Tibial nerve (tissue), 4 donors: Measurements from ENCODE around the gene H2AZ2. TPM values are rescaled to one million over a fixed set of nuclear protein-coding genes. Genes with fewer than 3 reads are reported as not detected.
"Not testable (repeated sequence)": the region's sequence is repeated elsewhere in the genome, so short reads cannot be mapped to it uniquely, and the experiment has no call there.

ENCODE experiments used
- DNase-seq, 2 donors: peaks; one replicate each; pipeline ENCODE4 v3.0.0-alpha.2; 2019; ENCODE audit warnings: low spot score in 2 of 2
- H3K27ac ChIP-seq, 4 donors: fragments of 200-600 bp; sonication (generic) in 3 of 4; one replicate each; pipeline ENCODE4 v1.5.1; 2017 to 2019; ENCODE audit warnings: mild to moderate bottlenecking in 1 of 4
- H3K27me3 ChIP-seq, 2 donors: fragments of 200-600 bp; sonication (generic) in 1 of 2; one replicate each; pipeline versions ENCODE4 v1.5.1 to v1.6.0; 2017 to 2019
- H3K36me3 ChIP-seq, 3 donors: fragments of 200-600 bp; sonication (generic); one replicate each; pipeline ENCODE4 v1.5.1; 2018 to 2019
- H3K4me1 ChIP-seq, 4 donors: fragments of 200-600 bp; sonication (generic) in 3 of 4; one replicate each; pipeline ENCODE4 v1.5.1; 2017 to 2019
- H3K4me3 ChIP-seq, 4 donors: fragments of 200-600 bp; sonication (generic) in 3 of 4; one replicate each; pipeline ENCODE4 v1.5.1; 2017 to 2019; ENCODE audit warnings: mild to moderate bottlenecking in 1 of 4, moderate library complexity in 1 of 4
- H3K9me3 ChIP-seq, 4 donors: fragments of 200-600 bp; sonication (generic) in 3 of 4; one replicate each; pipeline ENCODE4 v1.5.1; 2017 to 2019
- EP300 ChIP-seq, 2 donors: sonication (generic); formaldehyde crosslinking; IDR thresholded peaks; one replicate each; pipeline ENCODE4 v1.6.1; 2017; ENCODE audit warnings: antibody characterized with exemption in 2 of 2, mild to moderate bottlenecking in 1 of 2
- POLR2A ChIP-seq, 2 donors: fragments of 450-650 bp; IDR thresholded peaks; one replicate each; pipeline ENCODE4 v1.6.1; 2017; ENCODE audit warnings: antibody characterized with exemption in 2 of 2, mild to moderate bottlenecking in 2 of 2, moderate library complexity in 2 of 2
- WGBS, 2 donors: methylation state at CpG; one replicate each; pipeline ENCODE4 v1.1.5; 2018; 5-methylcytosine and 5-hydroxymethylcytosine counted together
- total RNA-seq, 4 donors: library from RNA; depleted of rRNA; stranded (reverse); fragments of >200 nt; gene quantifications; one replicate each; pipeline ENCODE4 v1.1.0, GENCODE V29; 2016
- TF ChIP-seq, protein P1 (sequence below), 5 experiments: fragments of 200-600 bp in 3 of 5; fragments of 450-650 bp in 2 of 5; sonication (generic) in 3 of 5; IDR thresholded peaks; one replicate each; pipeline ENCODE4 v1.5.1; 2016 to 2019; ENCODE audit warnings: antibody characterized with exemption in 5 of 5, mild to moderate bottlenecking in 3 of 5, moderate library complexity in 2 of 5

H2AZ2 gene
- total RNA-seq, 4 donors from 2014 or later: 97.5 to 136 (median 126) TPM

DNA sequence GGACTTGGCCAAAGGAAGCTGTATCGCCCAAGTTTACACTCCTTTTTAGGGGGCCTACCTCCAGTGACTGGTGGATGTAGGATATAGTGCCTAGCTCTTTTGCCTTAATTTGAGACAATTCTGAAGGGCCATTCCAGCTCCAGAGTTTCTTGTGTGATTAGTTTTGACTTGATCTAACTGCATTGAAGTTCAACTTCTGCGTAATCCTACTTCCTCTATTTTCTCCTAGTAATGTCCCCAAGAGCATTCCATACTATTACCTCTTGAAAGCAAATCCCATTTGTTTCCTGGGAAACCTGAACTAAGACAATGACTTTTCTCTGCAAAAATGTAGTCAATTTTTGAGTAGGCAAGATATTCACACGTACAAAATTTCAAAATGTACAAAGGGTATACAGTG is 4.7 kb upstream of the H2AZ2 start:
- Histone ChIP-seq H3K36me3 (no peaks in the 10 kb centered on the region), H3K9me3 (no peaks in the 10 kb centered on the region), H3K4me1 (peaks cover 0 to 20% (median 4%) of the 10 kb centered on the region in 4 donors), H3K4me3 (no peak overlapping the region), H3K27me3 (no peaks in the 10 kb centered on the region), H3K27ac (no peak overlapping the region)
- DNase-seq: no peak
- TF ChIP-seq, protein P1, sequence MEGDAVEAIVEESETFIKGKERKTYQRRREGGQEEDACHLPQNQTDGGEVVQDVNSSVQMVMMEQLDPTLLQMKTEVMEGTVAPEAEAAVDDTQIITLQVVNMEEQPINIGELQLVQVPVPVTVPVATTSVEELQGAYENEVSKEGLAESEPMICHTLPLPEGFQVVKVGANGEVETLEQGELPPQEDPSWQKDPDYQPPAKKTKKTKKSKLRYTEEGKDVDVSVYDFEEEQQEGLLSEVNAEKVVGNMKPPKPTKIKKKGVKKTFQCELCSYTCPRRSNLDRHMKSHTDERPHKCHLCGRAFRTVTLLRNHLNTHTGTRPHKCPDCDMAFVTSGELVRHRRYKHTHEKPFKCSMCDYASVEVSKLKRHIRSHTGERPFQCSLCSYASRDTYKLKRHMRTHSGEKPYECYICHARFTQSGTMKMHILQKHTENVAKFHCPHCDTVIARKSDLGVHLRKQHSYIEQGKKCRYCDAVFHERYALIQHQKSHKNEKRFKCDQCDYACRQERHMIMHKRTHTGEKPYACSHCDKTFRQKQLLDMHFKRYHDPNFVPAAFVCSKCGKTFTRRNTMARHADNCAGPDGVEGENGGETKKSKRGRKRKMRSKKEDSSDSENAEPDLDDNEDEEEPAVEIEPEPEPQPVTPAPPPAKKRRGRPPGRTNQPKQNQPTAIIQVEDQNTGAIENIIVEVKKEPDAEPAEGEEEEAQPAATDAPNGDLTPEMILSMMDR (IDR thresholded peaks at IDR 0.05): no peak
- TF ChIP-seq EP300 (IDR thresholded peaks at IDR 0.05) (no peak), POLR2A (IDR thresholded peaks at IDR 0.05) (no peak)
- 77 to 78% methylated on average over 3 of the region's 3 CpGs for WGBS, 2 donors

DNA sequence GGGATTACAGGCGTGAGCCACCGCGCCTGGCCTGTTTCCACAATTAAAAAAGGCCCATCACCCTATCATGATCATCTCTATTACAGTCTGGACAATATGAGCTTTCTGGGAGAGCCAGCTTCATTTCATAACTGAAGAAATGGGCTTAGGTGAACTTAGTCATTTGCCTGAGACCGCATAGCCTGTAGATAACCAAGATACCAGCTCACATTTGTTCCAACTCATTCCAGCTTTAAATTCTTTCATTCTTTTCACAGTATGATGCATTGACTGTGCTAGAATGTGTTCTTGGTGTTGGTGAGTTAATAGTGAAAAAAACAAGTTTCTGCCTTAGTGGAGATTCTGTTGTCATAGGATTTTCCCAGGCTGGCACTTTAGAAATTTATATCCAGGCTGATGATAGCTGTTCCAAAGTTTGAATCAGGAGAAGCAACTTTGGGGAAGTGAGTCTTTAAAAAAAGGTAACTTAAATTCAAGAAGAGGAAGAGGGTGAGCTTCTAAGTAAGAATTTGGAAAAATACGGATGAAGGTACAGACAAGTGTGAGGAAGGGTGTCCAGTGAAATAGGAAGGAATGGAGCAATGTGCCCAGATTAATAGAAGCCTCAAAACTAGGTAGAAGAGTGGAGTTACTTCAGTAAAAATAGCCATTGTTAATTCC is 2.1 kb upstream of the H2AZ2 start:
- TF ChIP-seq POLR2A (IDR thresholded peaks at IDR 0.05) (no peak), EP300 (IDR thresholded peaks at IDR 0.05) (no peak)
- TF ChIP-seq, protein P1 (IDR thresholded peaks at IDR 0.05): no peak
- H3K9me3 ChIP-seq: no peaks in the 10 kb centered on the region
- 82 to 86% methylated on average over 5 of the region's 5 CpGs for WGBS, 2 donors
- H3K4me1 ChIP-seq: peaks cover 0 to 33% (median 13%) of the 10 kb centered on the region in 4 donors
- H3K27me3 ChIP-seq: no peaks in the 10 kb centered on the region
- no peaks in the 10 kb centered on the region for H3K36me3 ChIP-seq
- DNase-seq: no peak
- H3K27ac ChIP-seq: no peak overlapping the region
- no peak overlapping the region for H3K4me3 ChIP-seq

DNA sequence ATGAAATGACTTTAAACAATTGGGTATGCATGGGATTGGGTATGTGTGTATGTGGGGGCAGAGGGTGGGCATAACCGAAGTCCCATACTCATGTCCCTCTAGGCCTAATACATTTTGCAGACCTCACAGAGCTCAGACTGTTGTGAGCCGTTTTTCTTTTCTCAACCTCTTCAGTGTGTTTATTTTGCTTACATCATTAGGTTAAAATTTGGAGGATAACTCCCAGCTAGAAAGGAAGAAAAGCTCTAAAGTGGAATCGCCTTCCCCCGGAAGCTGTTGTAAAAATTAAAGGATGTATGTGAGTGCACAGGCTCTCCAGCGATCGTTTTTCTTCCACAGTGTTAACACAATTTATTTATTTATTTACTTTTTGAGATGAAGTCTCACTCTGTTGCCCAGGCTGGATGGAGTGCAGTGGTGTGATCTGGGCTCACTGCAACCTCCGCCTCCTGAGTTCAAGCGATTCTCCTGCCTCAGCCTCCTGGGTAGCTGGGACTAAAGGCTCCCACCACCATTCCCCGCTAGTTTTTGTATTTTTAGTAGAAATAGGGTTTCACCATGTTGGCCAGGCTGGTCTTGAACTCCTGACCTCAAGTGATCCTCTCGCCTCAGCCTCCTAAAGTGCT is 1.5 kb upstream of the H2AZ2 start:
- Histone ChIP-seq H3K4me1 (peaks cover 0 to 39% (median 18%) of the 10 kb centered on the region in 4 donors), H3K36me3 (no peaks in the 10 kb centered on the region), H3K27me3 (no peaks in the 10 kb centered on the region), H3K9me3 (no peaks in the 10 kb centered on the region), H3K4me3 (peak overlapping the region in 1 of 4 donors; percentile 69), H3K27ac (peak overlapping the region in 3 of 4 donors; percentile 93 to 98 (median 96))
- no peak for DNase-seq
- TF ChIP-seq EP300 (IDR thresholded peaks at IDR 0.05) (no peak), POLR2A (IDR thresholded peaks at IDR 0.05) (no peak)
- 68 to 69% methylated on average over 10 of the region's 10 CpGs for WGBS, 2 donors

DNA sequence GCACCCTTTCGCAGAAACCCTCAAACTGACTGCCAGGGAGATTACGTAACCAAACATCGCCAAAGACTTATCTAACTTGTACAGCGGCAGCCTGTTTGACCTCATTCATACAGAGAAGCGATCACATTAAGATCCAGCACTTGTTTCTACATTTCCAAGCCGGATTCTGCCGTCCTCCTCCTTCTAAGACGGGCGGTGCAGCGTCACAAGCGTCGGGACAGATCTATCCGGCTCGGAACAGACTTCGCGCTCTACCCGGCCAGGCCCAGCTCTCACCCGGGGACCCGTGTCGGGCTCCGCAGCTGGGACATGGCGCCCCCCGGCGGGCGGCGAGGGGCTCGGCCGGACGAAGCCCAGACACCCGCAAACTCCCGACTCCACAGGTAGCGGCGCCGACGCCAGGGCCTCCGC is 373 bp downstream of the H2AZ2 start:
- DNase-seq: peak; percentile 73 to 75
- Histone ChIP-seq H3K9me3 (no peaks in the 10 kb centered on the region), H3K4me3 (peak overlapping the region; percentile 56 to 89 (median 62)), H3K4me1 (peaks cover 0 to 46% (median 18%) of the 10 kb centered on the region in 4 donors), H3K27ac (peak overlapping the region; percentile 93 to 99 (median 96)), H3K36me3 (peaks cover 0 to 3% (median 0%) of the 10 kb centered on the region in 3 donors), H3K27me3 (no peaks in the 10 kb centered on the region)
- 0% methylated on average over 23 of the region's 36 CpGs for WGBS, 2 donors
- peak in 1 of 2 donors; percentile 52 for TF ChIP-seq EP300 (IDR thresholded peaks at IDR 0.05)
- no peak for TF ChIP-seq POLR2A (IDR thresholded peaks at IDR 0.05)
- TF ChIP-seq, protein P1 (IDR thresholded peaks at IDR 0.05): peak; percentile 89 to 99 (median 96)

DNA sequence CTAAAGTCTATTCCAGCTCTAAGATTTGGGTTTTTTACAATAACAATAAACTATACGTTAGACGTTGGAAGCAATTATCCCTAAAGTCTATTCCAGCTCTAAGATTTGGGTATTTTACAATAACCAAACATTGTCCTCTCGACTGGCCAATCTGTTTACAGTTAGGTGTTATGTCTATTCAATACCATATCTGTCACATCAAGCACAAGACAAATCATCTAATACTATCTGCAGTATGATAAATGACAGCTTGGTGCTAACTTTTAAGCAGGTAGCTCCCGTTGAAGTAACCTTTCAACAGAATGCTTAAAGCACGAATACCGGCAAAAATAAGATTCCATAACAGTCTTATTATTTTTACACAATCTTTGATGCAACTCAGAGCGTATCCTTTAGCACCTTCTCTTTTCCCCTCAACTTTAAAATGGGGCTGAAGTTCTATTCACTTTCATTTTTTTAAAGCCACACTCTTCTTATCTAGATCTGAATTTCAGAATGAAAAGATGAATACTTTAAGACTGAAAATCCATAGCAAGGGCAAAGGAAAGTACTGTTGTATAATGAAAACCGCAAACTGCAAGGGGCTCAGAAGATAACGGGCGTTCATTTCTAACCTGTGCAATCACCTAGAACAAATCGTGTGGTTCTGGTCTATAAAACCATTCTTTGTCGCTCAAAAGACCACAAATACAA is 925 bp downstream of the H2AZ2 start:
- DNase-seq: no peak
- H3K36me3 ChIP-seq: peaks cover 0 to 4% (median 0%) of the 10 kb centered on the region in 3 donors
- H3K4me3 ChIP-seq: peak overlapping the region; percentile 56 to 89 (median 62)
- TF ChIP-seq EP300 (IDR thresholded peaks at IDR 0.05) (no peak), POLR2A (IDR thresholded peaks at IDR 0.05) (no peak)
- TF ChIP-seq, protein P1 (IDR thresholded peaks at IDR 0.05): no peak
- H3K4me1 ChIP-seq: peaks cover 0 to 52% (median 18%) of the 10 kb centered on the region in 4 donors
- WGBS, 2 donors: 0 to 1% methylated on average over 12 of the region's 12 CpGs
- no peaks in the 10 kb centered on the region for H3K27me3 ChIP-seq
- H3K27ac ChIP-seq: peak overlapping the region; percentile 93 to 99 (median 96)
- no peaks in the 10 kb centered on the region for H3K9me3 ChIP-seq

DNA sequence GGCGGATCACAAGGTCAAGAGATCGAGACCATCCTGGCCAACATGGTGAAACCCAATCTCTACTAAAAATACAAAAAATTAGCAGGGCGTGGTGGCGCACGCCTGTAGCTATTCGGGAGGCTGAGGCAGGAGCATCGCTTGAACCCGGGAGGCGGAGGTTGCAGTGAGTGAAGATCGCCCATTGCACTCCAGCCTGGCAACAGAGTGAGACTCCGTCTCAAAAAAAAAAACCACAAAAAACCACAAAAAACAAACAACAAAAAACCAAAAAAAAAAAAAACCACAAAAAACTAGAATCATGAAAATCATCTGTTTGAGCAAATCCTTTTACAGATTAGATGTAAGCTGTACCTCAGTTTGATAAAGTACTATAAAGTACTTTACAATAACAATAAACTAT is 1.5 kb downstream of the H2AZ2 start:
- not testable (repeated sequence) for H3K9me3 ChIP-seq, H3K27me3 ChIP-seq, DNase-seq, H3K36me3 ChIP-seq
- peak overlapping the region; percentile 56 to 89 (median 62) for H3K4me3 ChIP-seq
- WGBS, 2 donors: 35 to 45% methylated on average over 11 of the region's 11 CpGs
- H3K4me1 ChIP-seq: peaks cover 0 to 57% (median 18%) of the 10 kb centered on the region in 4 donors
- H3K27ac ChIP-seq: peak overlapping the region; percentile 93 to 99 (median 96)
